Spleen (tissue), 11 donors: ENCODE results near the gene ZNF148. TPM values are rescaled to one million over a fixed set of nuclear protein-coding genes. Genes with fewer than 3 reads are reported as not detected.

ENCODE experiments used
- DNase-seq: peaks from one replicate; pipeline ENCODE4 v3.0.0-alpha.2; 2020
- H3K27ac ChIP-seq, 8 donors: fragments of 200-600 bp; sonication (generic) in 7 of 8; 1 replicate in 4 of 8; 2 replicates in 4 of 8; pipeline versions ENCODE4 v1.5.0 to v1.8.0; 2016 to 2021; ENCODE audit warnings: inconsistent platforms in 4 of 8, mild to moderate bottlenecking in 4 of 8, moderate library complexity in 1 of 8
- H3K27me3 ChIP-seq, 7 donors: fragments of 200-600 bp; sonication (generic) in 6 of 7; replicated peaks in 1 of 7; 1 replicate in 4 of 7; 2 replicates in 3 of 7; pipeline versions ENCODE4 v1.5.0 to v1.8.0; 2016 to 2021; ENCODE audit warnings: inconsistent platforms in 3 of 7, mild to moderate bottlenecking in 1 of 7
- H3K36me3 ChIP-seq, 6 donors: fragments of 200-600 bp; sonication (generic) in 5 of 6; 1 replicate in 4 of 6; 2 replicates in 2 of 6; pipeline versions ENCODE4 v1.5.0 to v1.8.0; 2016 to 2021; ENCODE audit warnings: inconsistent platforms in 2 of 6
- H3K4me1 ChIP-seq, 6 donors: fragments of 200-600 bp; sonication (generic) in 5 of 6; 1 replicate in 3 of 6; 2 replicates in 3 of 6; pipeline versions ENCODE4 v1.5.0 to v1.8.0; 2016 to 2021; ENCODE audit warnings: inconsistent platforms in 3 of 6
- H3K4me3 ChIP-seq, 8 donors: fragments of 200-600 bp; sonication (generic) in 7 of 8; 1 replicate in 4 of 8; 2 replicates in 4 of 8; pipeline versions ENCODE4 v1.5.0 to v1.8.0; 2016 to 2021; ENCODE audit warnings: inconsistent platforms in 4 of 8, mild to moderate bottlenecking in 4 of 8, moderate library complexity in 2 of 8
- H3K9me3 ChIP-seq, 8 donors: fragments of 200-600 bp; sonication (generic) in 7 of 8; 1 replicate in 4 of 8; 2 replicates in 4 of 8; pipeline versions ENCODE4 v1.5.0 to v1.8.0; 2016 to 2021; ENCODE audit warnings: inconsistent platforms in 4 of 8
- POLR2A ChIP-seq, 3 donors: fragments of 450-650 bp; IDR thresholded peaks; one replicate each; pipeline ENCODE4 v1.5.1; 2017; ENCODE audit warnings: antibody characterized with exemption in 3 of 3, mild to moderate bottlenecking in 1 of 3
- POLR2AphosphoS5 ChIP-seq, 3 donors: sonication (generic); formaldehyde crosslinking; IDR thresholded peaks; one replicate each; pipeline ENCODE4 v1.5.1; 2017; ENCODE audit warnings: antibody characterized with exemption in 3 of 3
- WGBS, 5 donors: extraction: QIAGEN DNeasy Blood & Tissue Kit in 3 of 5; methylation state at CpG; one replicate each; pipeline versions ENCODE4 v1.1.5 to v1.1.7; 2013 to 2018; 5-methylcytosine and 5-hydroxymethylcytosine counted together
- intact Hi-C: fragments of 100-400 bp; cut with DNase I; formaldehyde crosslinking; loops from one replicate; pipeline ENCODE4 v1.15.0; 2023; ENCODE audit warnings: low total_unique reads
- polyA plus RNA-seq, 3 donors: library from polyadenylated mRNA; stranded (reverse); fragments of 200-250 nt; gene quantifications; one replicate each; pipeline ENCODE4 v1.2.1, GENCODE V29; 2013
- total RNA-seq, 7 donors: library from RNA; depleted of rRNA in 3 of 7; stranded (reverse); fragments of >200 nt in 3 of 7; fragmentation: NEBNext Ultra II Directional in 4 of 7; extraction: Animal tissue kit (Norgen Biotek cat#: 25700) in 4 of 7; gene quantifications; one replicate each; pipeline versions ENCODE4 v1.1.0 to v1.2.1, GENCODE V29; 2016 to 2021
- TF ChIP-seq, protein P1 (sequence below), 11 experiments: fragments of 200-600 bp in 7 of 11; fragments of 450-650 bp in 4 of 11; sonication (generic) in 4 of 11; IDR thresholded peaks in 8 of 11; conservative IDR thresholded peaks in 3 of 11; 1 replicate in 7 of 11; 2 replicates in 4 of 11; pipeline versions ENCODE4 v1.4.0 to v1.8.0; 2016 to 2021; ENCODE audit warnings: antibody characterized with exemption in 11 of 11, inconsistent platforms in 4 of 11, mild to moderate bottlenecking in 1 of 11
- donor health status: healthy with polysubstance abuse.
- donor health status: DM: no; HTN: no; CAD: no; lungs with moderate emphysema.
- donor health status: DM: no; HTN: no; CAD: no.
- donor health status: Bipolar disorder and iron deficiency.
- donor health status: healthy.
- donor health status: DM: no; HTN: no; CAD: no.
- donor health status: DM: yes; HTN: yes; CAD: no.

ZNF148 gene
- total and polyA plus RNA-seq, 10 donors = 4.1 to 66.0 (median 39.0) TPM

DNA sequence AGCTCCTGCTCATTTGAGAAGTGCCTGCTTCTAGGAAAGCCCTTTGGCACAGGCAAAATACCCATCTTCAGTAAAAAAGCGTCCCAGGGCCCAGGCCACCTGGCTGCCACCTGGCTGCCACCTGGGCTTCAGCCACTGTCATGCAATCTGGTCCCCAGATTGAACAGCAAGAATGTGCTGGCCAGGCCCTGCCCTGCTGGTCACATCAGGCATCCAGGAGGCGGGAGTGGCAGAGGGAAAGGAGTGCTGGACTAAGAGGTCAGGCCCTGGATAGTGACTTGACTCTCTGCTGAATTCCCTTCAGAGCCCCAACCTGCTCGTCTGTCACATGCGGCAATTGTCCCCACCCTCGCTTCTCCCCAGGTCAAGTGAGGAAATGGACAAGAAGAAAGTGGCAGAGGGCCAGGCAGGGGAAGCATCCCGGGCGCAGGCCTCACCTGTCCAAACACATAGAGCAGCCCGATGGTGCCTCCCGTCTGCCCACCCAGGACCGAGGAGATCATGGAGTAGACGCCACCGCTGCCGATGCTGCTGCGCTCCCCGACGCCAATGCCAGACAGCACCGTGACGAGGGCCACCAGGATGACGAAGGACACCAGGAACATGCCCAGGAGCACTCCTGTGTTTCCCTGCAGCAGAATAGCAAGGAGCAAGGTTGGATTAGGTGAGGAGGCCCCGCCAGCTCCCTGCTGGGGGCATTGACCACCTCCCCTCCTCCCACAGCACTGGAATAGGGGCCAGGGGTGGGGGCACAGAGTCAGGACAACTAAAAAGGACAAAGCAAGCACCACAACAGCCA lies 188.1 kb downstream of the ZNF148 start:
- Histone ChIP-seq H3K4me1 (peaks cover 0 to 2% (median 0%) of the 10 kb centered on the region in 6 donors), H3K9me3 (no peaks in the 10 kb centered on the region), H3K4me3 (no peak overlapping the region), H3K27me3 (no peaks in the 10 kb centered on the region), H3K36me3 (no peaks in the 10 kb centered on the region), H3K27ac (no peak overlapping the region)
- TF ChIP-seq, protein P1, sequence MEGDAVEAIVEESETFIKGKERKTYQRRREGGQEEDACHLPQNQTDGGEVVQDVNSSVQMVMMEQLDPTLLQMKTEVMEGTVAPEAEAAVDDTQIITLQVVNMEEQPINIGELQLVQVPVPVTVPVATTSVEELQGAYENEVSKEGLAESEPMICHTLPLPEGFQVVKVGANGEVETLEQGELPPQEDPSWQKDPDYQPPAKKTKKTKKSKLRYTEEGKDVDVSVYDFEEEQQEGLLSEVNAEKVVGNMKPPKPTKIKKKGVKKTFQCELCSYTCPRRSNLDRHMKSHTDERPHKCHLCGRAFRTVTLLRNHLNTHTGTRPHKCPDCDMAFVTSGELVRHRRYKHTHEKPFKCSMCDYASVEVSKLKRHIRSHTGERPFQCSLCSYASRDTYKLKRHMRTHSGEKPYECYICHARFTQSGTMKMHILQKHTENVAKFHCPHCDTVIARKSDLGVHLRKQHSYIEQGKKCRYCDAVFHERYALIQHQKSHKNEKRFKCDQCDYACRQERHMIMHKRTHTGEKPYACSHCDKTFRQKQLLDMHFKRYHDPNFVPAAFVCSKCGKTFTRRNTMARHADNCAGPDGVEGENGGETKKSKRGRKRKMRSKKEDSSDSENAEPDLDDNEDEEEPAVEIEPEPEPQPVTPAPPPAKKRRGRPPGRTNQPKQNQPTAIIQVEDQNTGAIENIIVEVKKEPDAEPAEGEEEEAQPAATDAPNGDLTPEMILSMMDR (IDR thresholded peaks at IDR 0.05 in 8 of 11, conservative IDR thresholded peaks at IDR 0.05 in 3 of 11) = no peak
- no peak for TF ChIP-seq POLR2A (IDR thresholded peaks at IDR 0.05)
- no peak for TF ChIP-seq POLR2AphosphoS5 (IDR thresholded peaks at IDR 0.05)
- no peak for DNase-seq
- intact Hi-C loops = no loop called here
- WGBS, 5 donors = 91 to 94% (median 93%) methylated on average over 11 to 20 of the region's 20 CpGs

DNA sequence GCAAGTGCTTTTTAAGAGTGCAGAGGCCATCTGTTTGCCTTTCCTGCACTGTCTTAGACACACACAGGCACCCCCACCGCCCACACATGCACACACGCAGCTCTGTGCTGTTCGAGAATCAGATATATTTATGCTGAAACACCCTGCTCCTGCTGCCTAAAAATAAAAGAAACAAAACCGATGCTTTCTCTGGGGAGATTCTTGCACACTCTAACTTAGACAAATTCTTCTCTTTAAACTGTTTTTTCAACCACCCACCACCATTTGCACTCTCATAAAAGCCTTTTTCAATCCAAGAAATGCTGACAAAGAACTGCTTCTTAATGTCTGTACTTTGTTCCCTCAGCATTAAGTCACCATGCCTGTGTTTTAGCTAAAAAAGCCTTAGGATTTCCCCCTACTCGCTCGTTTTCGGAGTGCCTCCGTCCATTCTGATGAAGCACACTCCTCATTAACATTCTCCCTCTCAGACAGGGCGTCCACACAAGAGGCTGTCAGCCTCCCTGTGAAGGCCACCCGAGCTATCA lies 188.8 kb downstream of the ZNF148 start:
- TF ChIP-seq POLR2AphosphoS5 (IDR thresholded peaks at IDR 0.05) (no peak), POLR2A (IDR thresholded peaks at IDR 0.05) (no peak)
- TF ChIP-seq, protein P1 (IDR thresholded peaks at IDR 0.05 in 8 of 11, conservative IDR thresholded peaks at IDR 0.05 in 3 of 11) = no peak
- intact Hi-C loops = no loop called here
- WGBS, 5 donors = 59 to 72% (median 64%) methylated on average over 10 of the region's 10 CpGs

DNA sequence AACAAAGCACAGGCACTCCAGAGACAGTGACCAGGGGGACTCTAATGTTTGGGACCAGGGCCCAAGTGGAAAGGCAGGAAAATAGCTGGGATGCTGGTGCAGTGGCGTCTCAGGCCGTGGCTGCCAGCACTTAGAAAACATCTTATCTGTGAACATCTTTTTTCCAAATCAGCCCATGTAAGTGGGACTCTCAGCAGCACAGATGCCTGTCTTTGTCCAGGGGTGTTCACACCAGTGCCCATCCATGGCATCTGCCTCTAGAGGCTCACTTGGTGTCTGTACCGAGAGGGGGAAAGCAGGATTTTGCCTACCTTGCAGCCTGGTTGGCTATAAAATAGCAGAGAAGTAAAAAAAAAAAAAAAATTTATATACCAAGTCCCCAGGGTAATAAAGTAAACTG lies 189.3 kb downstream of the ZNF148 start:
- no peak overlapping the region for H3K27ac ChIP-seq
- no peaks in the 10 kb centered on the region for H3K27me3 ChIP-seq
- H3K36me3 ChIP-seq = no peaks in the 10 kb centered on the region
- no peak overlapping the region for H3K4me3 ChIP-seq
- H3K9me3 ChIP-seq = no peaks in the 10 kb centered on the region
- TF ChIP-seq, protein P1 (IDR thresholded peaks at IDR 0.05 in 8 of 11, conservative IDR thresholded peaks at IDR 0.05 in 3 of 11) = no peak
- TF ChIP-seq POLR2AphosphoS5 (IDR thresholded peaks at IDR 0.05) (no peak), POLR2A (IDR thresholded peaks at IDR 0.05) (no peak)
- no peak for DNase-seq
- WGBS, 5 donors = 57 to 92% (median 91%) methylated on average over 3 of the region's 3 CpGs
- no peaks in the 10 kb centered on the region for H3K4me1 ChIP-seq
- intact Hi-C loops = no loop called here

More for the DNA sequence above, 188.8 kb downstream of the ZNF148 start:
- Histone ChIP-seq H3K4me1 (no peaks in the 10 kb centered on the region), H3K9me3 (no peaks in the 10 kb centered on the region), H3K36me3 (no peaks in the 10 kb centered on the region), H3K4me3 (no peak overlapping the region), H3K27me3 (no peaks in the 10 kb centered on the region), H3K27ac (no peak overlapping the region)
- no peak for DNase-seq

DNA sequence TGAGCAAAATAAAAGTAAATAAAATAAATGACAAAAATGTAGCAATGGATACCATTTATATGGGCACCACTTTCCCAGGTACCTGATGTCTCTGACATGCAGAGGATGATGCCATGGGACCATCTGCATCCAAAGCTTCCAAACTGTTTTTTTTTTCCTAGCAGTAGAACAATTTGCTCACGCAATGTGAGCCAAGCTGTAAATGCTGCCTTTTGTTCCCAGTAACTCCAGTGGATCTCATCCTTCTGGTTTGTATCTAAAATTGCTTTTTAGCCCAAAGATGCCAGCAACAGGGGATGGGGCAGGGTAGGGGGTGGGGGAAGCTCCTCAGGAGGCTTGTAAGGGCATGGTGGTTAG lies 195.3 kb downstream of the ZNF148 start:
- H3K4me3 ChIP-seq = no peak overlapping the region
- H3K9me3 ChIP-seq = no peaks in the 10 kb centered on the region
- H3K27ac ChIP-seq = no peak overlapping the region
- intact Hi-C loops = no loop called here
- no peaks in the 10 kb centered on the region for H3K27me3 ChIP-seq
- TF ChIP-seq POLR2AphosphoS5 (IDR thresholded peaks at IDR 0.05) (no peak), POLR2A (IDR thresholded peaks at IDR 0.05) (no peak)
- TF ChIP-seq, protein P1 (IDR thresholded peaks at IDR 0.05 in 8 of 11, conservative IDR thresholded peaks at IDR 0.05 in 3 of 11) = no peak
- WGBS, 5 donors = 87 to 96% (median 91%) methylated on average over 1 of the region's 1 CpG
- H3K4me1 ChIP-seq = no peaks in the 10 kb centered on the region
- H3K36me3 ChIP-seq = no peaks in the 10 kb centered on the region
- no peak for DNase-seq
